HG03108 (cell line): ENCODE results near the gene LMBR1.
A peak's percentile ranks its signal among the peaks of the same experiment; 100 is the strongest.
"Not testable (repeated sequence)": the region's sequence is repeated elsewhere in the genome, so short reads cannot be mapped to it uniquely, and the experiment has no call there.

Experiments used
- ATAC-seq: cut with Tn5 transposase; IDR thresholded peaks from one replicate; pipeline ENCODE4 v1.9.1; 2021; ENCODE audit warnings: moderate library complexity; ENCODE audit not compliant: unreplicated experiment

LMBR1 gene

DNA sequence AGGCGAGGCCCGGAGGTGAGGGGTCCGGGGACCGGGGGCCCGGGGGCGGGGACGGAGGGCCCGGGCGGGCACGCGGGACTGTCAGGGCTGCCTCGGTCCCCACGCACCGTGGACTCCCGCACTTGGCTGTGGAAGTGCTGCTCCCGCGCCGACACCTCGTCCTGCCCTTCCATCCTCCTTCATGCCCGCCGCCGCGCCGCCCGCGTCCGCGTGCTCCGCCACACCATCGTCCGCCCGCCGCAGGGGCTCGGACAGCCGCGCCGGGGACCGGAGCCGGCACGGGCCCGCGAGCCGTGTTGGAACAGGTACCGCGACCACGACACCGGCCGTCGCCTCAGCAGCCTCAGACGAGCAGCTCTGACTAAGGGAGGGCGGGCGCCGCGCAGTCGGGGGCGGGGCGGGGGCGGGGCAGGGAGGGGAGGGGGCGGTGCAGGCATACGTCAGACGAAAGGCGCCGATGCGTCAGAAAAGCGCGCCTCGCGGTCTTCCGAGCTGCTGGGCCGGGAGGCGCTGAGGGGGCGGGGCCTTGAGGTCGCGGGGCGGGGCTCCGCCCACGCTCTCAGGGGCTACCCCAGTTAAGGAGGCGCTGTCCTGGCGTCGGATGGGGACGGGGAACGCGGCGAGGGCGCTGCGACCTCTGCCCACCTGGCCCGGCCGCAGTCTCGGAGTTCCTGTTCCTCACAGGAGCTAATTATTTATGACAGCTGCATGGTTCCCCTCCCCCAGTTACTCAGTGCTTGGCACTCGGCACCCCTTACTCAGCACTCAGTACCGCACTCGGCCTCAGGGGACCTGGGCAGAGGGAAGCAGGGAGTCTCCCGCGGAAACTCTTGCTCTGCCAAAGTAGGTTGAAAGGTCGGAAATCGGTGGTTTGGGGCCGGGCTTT lies at the start of gene LMBR1:
TSS of gene LMBR1 (minus strand) at position 363 of the 886 bp plus-strand sequence. CDS start at position 173, 190 bp downstream.
- peak; percentile 74 for ATAC-seq

DNA sequence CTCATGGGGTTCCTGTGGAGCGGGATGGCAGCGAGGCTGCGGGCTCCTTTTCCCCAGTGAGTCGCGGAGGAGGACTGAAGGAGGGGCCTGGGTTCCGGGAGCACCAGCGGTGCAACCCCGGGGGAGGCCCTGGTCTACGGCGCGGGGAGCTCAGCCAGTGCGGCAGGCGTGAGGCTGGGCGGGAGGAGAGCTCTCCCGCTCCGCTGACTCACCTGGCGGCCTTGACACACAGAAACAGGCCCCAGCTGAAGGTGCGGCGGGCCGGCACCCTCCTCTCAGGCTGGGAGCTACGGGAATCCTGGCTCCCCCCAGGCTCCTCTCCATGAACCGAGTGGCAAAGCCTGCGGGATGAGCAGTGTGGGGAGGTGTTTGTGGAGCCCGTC lies 49.7 kb upstream of the LMBR1 start:
- no peak for ATAC-seq

DNA sequence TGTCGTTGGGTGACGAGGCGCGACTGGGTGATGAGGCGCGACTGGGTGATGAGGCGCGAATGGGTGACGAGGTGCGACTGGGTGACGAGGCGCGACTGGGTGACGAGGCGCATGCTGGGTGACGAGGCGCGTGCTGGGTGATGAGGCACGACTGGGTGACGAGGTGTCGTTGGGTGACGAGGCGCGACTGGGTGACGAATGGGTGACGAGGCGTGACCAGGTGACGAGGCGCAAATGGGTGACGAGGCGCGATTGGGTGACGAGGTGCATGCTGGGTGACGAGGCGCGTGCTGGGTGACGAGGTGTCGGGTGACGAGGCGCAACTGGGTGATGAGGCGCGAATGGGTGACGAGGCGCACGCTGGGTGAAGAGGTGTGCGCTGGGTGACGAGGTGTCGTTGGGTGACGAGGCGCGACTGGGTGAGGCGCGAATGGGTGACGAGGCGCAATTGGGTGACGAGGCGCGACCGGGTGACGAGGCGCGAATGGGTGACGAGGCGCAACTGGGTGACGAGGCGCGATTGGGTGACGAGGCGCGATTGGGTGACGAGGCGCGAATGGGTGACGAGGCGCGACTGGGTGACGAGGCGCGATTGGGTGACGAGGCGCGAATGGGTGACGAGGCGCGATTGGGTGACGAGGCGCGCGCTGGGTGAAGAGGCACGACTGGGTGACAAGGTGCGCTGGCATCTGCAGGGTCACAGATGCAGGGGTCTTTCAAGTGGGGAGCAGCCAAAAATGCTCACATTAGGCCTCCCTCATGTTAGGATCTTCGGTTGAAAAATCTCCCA lies 48.6 kb upstream of the LMBR1 start:
- ATAC-seq, result no peak

GRCh38 chr7:156940421-156941122 lies 47.6 kb upstream of the LMBR1 start:
- ATAC-seq, result no peak

GRCh38 chr7:156936766-156937165 lies 43.8 kb upstream of the LMBR1 start:
- not testable (repeated sequence) for ATAC-seq

- ATAC-seq, result no peak
These were observed 42.3 kb upstream of the LMBR1 start for GRCh38 chr7:156935250-156935649.

- no peak for ATAC-seq
These were observed 39.0 kb upstream of the LMBR1 start for GRCh38 chr7:156932006-156932405.

GRCh38 chr7:156929789-156930539 lies 37.0 kb upstream of the LMBR1 start:
- no peak for ATAC-seq

DNA sequence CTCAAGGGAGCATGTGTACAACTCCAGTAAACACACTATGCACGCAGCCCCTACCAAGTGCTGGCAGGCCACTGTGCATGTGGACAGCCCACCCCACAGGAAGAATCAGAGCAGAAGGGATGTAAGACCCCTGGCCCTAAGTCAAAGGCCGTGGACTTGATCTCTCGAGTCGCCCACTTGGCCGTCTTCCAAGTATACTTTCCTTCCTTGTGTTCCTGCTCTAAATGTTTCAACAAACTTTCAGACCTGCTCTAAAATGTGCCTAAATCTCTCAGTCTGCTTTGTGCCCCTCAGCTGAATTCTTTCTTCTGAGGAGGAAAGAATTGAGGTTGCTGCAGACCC lies 35.4 kb upstream of the LMBR1 start:
- ATAC-seq, result no peak

DNA sequence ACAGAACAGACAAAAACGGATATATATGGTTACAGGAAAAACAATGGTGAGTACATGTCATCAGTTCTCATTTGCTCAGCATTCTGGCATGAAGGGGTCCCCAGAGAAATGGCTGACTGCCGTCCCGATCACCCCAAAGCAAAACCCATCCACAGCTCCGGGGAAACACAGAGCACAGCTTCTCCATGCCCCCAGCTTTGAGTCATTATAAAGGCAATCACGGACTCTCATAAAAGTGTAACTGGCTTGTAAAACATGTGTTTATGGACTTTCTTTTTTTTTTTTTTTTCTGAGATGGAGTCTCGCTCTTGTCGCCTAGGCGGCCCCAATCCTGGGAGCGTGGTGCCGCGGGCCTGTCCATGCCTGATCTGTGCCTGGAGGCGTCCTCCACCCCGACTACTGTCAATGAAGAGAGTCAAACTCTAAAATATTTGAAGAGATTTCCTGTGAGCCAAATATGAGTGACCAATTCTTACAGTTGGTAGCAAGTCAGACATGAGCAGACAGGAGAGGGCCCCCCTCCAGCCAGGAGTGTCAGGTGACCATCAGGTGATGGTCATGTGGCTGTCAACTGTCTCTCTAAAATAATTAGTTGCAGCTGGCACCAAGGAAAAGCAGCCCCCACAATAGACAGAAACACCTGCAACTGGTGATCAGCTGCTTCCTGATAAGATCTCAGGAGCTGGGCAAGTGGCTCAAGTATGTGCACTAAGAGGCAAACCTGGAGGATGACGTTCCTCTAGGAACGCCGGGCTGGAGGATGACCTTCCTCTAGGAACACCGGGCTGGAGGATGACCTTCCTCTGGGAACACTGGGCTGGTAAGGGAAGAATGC lies 34.8 kb upstream of the LMBR1 start:
- no peak for ATAC-seq

- not testable (repeated sequence) for ATAC-seq
These were observed 32.8 kb upstream of the LMBR1 start for GRCh38 chr7:156925821-156926220.

GRCh38 chr7:156922304-156922703 lies 29.3 kb upstream of the LMBR1 start:
- ATAC-seq, result not testable (repeated sequence)

- ATAC-seq, result not testable (repeated sequence)
These were observed 27.7 kb upstream of the LMBR1 start for GRCh38 chr7:156920487-156921373.

GRCh38 chr7:156920076-156920475 lies 27.1 kb upstream of the LMBR1 start:
- no peak for ATAC-seq

DNA sequence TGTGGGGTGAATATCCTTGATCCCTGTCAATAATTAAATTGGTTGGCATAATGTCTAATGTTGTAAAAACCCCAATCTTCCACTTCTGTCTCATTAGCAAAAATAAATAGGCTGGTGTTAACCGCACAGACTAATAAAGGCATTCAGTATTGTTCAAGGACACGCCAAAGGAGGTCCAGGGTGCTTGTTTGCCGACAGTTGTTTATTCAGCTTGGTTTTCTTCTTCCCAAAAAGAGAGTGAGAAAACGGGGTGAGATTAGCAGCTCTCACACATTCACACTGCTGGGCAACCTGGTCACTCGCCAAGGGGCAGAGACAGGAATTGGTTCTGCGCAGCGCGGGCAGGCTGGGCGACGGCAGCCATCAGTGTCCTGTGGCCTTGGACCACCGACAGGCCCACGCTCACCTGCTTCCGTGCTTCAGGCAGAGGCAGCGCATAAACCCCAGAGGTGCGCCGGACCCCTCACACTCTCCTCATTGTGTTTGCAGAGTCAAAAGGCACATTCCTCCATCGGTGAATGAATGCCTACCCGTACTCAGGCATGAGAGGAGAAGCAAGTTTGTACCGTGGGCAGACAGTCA lies 26.2 kb upstream of the LMBR1 start:
- peak; percentile 27 for ATAC-seq

GRCh38 chr7:156918635-156919034 lies 25.7 kb upstream of the LMBR1 start:
- ATAC-seq, result peak; percentile 33

GRCh38 chr7:156909574-156910252 lies 16.7 kb upstream of the LMBR1 start:
- ATAC-seq, result not testable (repeated sequence)

DNA sequence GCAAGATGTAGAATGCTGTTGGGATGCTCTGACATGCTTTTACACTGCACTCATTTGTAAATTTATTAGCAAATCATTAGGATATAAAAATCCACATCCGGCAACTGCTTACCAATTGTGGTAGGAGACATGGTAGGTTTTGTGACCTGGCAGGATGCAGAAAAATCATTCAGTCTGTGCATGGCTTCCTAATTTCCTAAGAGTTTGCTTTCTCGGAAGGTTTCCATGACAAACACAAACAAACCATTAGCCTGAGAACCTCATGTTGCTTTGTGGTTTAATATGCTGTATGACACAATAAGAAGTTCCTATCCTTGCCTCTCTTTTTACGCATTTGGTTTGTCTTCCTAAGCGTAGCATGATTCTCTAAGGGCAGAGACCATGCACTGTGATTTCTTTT lies 14.7 kb upstream of the LMBR1 start:
- ATAC-seq, result no peak
